ENCODE data around the gene MED6.

MED6 gene

GRCh38 chr14:70538087-70538486, 62.4 kb downstream of the MED6 start:
- no peak for DNase-seq (ENCODE audit: low read depth)
- no peak for TF ChIP-seq CTCF (IDR thresholded peaks at IDR 0.05; ENCODE audit: control insufficient read depth, extremely low read depth, insufficient read depth)
- H3K4me3 ChIP-seq (ENCODE audit: low read depth, low read length) = no peak overlapping the region

- no peak overlapping the region for H3K4me3 ChIP-seq (ENCODE audit: low read depth, low read length)
- DNase-seq (ENCODE audit: low read depth) = no peak
- no peak for TF ChIP-seq CTCF (IDR thresholded peaks at IDR 0.05; ENCODE audit: control insufficient read depth, extremely low read depth, insufficient read depth)
These were observed 63.6 kb downstream of the MED6 start for GRCh38 chr14:70536830-70537229.

GRCh38 chr14:70534904-70535303, 65.6 kb downstream of the MED6 start, which contains the start of gene ADAM20:
Gene ADAM20, minus strand, starts transcription at chr14:70535004. Its CDS starts 10,247 bp downstream, at chr14:70524757.
- DNase-seq (ENCODE audit: low read depth) = no peak
- no peak for TF ChIP-seq CTCF (IDR thresholded peaks at IDR 0.05; ENCODE audit: control insufficient read depth, extremely low read depth, insufficient read depth)
- no peak within 1 kb of the TSS for H3K4me3 ChIP-seq (ENCODE audit: low read depth, low read length)

All from LNCaP clone FGC (cell line).